NOMO-1 treated with DMSO at 0.1 percent for 48 hours (cell line): Measurements from ENCODE around the gene ITGA6.

Experiments
- DNase-seq: peaks from one replicate; lab custom pipeline; 2025; ENCODE audit not compliant: unreplicated experiment; lab: John Stamatoyannopoulos, UW

Gene ITGA6

DNA sequence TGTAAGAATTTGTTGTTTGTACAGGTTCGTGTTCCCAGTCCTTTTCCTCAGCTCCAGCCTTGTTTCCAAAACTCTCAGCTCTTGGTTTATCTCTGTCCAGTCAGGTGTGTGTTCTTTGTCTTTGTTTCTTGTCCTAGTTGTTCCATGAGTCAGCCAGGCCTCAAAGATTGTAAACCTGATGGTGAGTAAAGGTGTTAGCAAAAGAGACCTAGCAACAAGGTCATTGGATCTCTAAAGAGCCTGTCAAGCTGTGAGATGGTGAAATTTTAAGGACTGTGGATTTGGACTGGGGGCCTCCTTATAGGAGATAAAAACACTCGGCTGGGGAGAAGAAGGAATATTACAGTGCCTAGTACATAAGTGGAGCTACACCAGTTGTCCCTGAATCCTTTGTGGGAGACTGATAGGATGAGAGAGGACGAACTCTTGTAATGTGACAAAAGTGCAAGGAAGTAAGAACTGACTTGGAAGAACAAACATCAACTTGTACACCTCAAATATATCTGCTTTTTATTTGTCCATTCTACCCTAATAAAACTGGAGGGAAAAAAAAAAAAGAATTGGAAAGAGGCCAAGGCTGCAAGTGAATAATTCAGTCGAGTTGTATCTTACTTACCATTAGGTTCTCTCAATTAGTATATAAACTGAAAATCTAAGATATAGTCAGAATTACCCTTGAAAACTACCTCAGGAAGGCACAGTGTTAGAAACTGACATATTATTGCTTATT lies 37.2 kb downstream of the ITGA6 start:
- DNase-seq = no peak

- DNase-seq = peak; percentile 70
Measured at GRCh38 chr2:172465417-172466334, 38.3 kb downstream of the ITGA6 start.

GRCh38 chr2:172467382-172467781 lies 40.0 kb downstream of the ITGA6 start:
- DNase-seq = no peak

DNA sequence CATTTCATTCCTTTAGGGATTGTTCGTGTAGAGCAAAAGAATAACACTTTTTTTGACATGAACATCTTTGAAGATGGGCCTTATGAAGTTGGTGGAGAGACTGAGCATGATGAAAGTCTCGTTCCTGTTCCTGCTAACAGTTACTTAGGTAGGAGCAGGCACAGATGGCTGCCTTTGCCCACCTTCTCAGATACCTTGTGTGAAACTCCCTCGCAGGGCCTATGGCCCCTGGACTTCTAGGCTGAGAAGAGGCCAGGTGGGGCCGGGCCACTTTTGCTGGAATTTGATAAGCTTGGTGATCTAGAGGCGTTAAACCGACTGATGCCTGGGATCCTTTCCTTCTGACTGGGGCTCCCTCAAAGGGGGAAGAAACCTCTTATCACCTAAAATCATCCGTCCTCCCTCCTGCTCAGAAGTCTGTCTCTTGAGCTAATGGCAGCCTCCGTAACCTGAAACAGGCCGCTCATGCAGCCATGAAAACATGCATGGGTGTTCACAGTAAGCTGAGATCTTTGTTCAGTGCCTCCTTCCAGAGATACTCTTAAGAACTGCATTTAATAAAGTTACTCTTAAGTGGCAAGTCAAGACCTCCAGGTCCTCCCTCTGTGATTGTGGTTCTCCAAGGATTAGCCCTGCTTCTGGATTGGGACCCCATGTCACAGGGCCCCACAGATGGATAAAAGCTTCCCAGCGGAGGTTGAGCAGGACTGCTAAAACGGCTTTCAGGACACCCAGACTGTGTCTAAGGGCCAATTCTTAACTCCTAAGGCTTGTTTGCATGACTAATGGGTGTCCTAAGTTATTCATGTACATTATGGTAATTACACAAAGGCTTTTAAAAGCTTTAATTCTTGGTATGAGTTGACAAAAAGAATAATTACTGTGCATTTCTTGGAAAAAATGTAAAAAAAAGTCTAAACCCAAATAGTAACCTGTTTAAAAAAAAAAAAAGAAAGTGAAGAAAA lies 43.9 kb downstream of the ITGA6 start:
- DNase-seq = no peak

- DNase-seq = no peak
Measured at GRCh38 chr2:172472446-172473033, 45.2 kb downstream of the ITGA6 start.

GRCh38 chr2:172473167-172473566 lies 45.8 kb downstream of the ITGA6 start:
- DNase-seq = no peak

DNA sequence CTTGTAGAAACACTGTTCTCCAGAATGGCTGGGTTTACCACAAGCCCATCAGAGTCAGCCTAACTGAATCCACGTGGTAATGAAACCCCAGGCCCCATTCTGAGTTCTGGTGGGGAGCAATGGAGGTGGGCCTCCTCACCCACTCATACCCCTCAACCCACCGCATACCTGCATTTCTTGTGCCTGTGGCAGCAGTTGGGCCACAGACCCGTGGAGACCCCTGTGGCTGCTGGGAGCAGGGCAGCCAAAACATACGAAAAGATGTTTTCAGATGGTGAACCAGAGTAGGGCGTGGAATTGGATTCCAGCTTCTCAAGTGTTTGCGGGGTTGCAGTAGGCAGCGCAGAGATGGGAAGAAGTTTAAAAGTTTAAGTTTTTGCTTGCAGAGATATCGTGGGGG lies 51.0 kb downstream of the ITGA6 start:
- DNase-seq = no peak

DNA sequence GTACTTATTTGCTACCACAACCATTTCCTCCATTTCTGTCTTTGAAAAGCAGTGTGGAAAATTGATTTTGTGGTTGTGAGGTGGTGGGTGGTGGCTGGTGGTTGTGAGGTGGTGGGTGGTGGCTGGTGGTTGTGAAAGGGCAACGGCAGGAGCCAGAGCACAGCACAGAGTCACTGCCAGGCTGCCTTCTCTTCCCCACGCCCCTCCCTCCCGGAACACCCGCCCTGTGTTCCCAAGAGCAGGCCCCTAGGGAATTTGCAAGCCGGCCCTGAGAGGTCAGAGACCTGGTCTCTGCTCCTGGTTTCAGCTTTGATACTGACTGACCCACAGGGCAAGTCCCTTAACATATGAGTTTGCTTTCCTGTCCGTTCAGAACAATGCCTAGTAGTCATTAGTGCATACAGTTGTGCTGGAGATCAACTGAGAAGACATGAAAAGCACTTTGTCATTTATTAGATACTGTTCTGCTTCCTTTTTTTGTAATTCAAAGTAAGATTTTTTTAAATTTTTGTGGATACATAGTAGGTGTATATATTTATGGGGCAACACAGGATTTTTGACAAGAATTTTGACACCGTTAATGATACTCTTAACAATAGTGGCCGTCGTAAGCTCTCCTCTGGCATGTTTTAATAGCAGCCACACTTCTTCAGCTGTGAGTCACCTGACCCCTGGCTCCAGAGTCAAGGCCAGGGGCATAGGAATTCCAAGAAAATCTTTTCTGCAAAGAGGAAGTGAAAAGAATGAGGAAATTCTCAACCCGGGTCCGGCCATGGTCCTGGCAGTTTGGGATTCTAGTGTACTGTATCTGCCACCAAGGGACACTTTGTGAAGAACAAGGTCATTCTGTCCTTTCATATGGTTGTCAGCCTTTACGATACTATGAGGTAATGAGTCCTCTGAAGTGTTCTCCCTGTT lies 53.2 kb downstream of the ITGA6 start:
- DNase-seq = no peak

- DNase-seq = no peak
Measured at GRCh38 chr2:172481507-172482262, 54.3 kb downstream of the ITGA6 start.

DNA sequence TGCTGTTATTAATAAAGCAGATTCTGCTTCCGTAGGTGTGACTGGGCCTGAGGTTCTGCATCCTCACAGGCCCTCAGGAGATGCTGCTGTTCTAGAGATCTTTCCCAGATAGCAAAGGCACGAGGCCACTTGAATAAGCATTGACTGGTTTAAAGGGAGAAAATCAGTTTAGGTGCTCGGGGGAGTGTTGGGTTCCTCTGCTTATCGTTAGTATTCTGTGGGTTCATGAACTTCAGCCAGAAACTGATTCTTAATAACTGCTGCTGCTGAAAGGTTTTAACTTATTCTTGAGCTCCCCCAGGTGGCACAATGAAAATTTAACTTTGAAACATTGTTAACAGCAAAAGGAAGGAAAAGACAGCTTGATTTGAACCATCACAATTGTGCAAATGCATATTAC lies 56.9 kb downstream of the ITGA6 start:
- peak; percentile 42 for DNase-seq

DNA sequence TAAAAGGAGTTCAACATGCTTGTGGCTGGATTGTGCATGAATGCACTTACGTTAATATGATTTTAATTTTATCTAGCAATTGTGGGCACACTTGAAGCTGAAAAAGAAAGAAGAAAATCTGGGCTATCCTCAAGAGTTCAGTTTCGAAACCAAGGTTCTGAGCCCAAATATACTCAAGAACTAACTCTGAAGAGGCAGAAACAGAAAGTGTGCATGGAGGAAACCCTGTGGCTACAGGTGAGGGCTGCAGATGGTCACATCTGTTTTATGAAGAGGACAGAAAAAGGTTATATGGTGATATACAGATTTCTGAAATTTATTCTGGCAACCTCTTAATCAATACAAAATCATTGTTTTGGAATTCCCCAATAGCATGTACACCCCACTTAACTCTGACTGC lies 57.3 kb downstream of the ITGA6 start:
- DNase-seq = no peak

- no peak for DNase-seq
Measured at GRCh38 chr2:172488556-172488955, 61.2 kb downstream of the ITGA6 start.

- peak; percentile 15 for DNase-seq
Measured at GRCh38 chr2:172489681-172490080, 62.3 kb downstream of the ITGA6 start.

DNA sequence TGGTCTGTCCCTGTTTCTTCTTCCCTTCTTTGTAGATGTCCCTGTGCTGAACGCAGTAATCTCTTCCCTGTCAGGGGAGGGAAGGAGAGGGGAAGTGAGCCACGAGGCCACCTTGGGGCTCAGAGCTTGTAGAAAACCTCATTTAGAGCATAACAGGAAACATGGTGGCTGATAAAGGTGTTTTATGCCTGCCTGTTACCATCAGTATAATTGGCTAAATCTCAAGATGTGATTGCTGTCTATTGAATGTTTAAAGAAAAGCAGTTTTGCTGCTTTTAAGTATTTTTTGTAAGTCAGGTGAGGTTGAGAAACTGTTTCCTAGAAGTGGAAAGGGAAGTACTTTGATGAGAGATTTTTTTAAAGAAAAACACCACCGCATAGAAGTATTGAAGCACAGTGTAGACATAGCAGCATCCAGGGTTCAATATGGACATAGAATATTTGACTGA lies 68.8 kb downstream of the ITGA6 start:
- peak; percentile 68 for DNase-seq

DNA sequence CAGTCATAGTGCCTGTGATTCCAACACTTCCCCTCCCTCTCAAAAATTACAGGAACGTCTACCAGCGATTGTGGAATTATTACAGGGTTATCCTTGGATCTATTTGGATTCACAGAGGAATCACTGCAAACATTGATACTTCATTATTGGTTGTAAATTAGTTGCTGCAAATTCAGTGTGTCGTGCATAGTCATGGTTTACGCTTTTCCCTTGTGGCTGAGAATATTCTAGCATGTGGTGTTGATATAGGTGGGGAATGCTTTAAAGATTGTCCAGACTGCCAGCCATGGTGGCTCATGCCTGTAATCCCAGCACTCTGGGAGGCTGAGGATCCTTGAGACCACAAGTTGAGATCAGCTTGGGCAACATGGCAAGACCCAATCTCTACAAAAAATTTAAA lies 79.8 kb downstream of the ITGA6 start:
- DNase-seq = no peak

GRCh38 chr2:172510088-172510487 lies 82.7 kb downstream of the ITGA6 start:
- DNase-seq = peak; percentile 92

DNA sequence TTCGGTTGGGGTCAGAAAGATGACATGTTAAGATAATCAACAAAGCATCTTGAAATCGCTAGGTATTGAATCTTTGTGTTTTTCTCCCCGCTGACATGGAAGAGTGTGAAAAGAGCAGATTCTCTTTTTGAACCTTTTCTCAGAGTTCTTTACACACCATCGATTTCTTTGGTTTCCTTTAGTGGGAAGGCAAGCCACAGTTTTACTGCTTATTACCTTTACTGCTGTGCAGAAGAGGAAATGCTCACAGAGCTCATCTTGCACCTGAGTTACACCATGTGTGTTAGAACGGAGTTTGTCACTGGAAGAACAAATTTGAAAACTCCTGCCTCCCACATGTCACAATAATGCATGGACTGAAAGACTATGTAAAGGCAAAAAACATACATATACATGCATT lies 83.2 kb downstream of the ITGA6 start:
- DNase-seq = peak; percentile 56

GRCh38 chr2:172512810-172513523 lies 85.6 kb downstream of the ITGA6 start:
- no peak for DNase-seq
